GM18867 (cell line): ENCODE results near the gene FRMD4A.
"Not testable (repeated sequence)": the region's sequence is repeated elsewhere in the genome, so short reads cannot be mapped to it uniquely, and the experiment has no call there.

Experiments used
- ATAC-seq: cut with Tn5 transposase; IDR thresholded peaks from one replicate; pipeline ENCODE4 v1.9.1; 2021; ENCODE audit warnings: mild to moderate bottlenecking, moderate library complexity; ENCODE audit not compliant: unreplicated experiment

The FRMD4A gene

DNA sequence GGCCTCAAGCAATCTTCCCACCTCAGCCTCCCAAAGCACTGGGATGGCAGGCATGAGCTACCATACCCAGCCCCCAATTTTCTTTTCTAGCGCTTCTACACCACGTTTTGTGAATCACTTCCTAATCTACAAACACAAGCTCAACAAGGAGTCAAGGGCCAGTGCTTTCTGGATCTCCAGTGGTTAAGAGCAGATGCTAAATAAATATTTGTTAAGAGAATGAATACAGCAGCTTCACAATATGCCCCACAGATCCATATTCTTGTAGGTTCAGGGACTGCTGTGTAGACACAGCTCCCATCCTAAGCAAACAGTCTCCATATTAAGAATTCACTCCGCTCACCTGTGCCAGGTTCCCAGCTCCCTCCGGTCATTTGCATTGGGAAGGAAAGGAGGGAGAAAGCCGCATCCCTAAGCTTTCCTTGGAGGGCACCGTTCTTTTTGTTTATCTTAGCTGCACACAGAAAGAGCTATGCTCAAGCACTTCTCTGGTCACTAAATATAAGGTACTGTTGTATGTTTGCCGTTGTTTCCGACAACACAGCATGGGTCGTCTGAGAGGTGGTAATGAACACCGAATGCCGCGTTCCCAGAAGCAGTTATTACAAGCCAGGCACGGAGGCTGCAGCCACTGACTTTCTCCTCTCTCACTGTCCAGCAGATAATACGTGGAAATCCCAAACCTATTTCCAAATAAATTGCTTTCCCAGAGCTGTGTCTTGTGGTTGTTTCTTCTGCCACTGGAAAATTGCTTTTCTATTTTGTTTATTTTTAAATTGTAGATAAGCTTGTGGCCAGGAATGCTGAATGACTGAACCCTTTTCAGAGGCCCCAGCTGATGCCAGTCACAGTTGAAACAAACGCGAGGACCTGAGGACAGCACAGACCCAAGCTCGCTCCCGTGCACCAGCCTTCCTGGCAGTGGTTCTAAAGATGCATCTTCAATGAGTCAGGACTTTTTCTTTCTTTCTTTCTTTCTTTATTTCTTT, 526.9 kb downstream of the FRMD4A start:
- ATAC-seq, result no peak

DNA sequence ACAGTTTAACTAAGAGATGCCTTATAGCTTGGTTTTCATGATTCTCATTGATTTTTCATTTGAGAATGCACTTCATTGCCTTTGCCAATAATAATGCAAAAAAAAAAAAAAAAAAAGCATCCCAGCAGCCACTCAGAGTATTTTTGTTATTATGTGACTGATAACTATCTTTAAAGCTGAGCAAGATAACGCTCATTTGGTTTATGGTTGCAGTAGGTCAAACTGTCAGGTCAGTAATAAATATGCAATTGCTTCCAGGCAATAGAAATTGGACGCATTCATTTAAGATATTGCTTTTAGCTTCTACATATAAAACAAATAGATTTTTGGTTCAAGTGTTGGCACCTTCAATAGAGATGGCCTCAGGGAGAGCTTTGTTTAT, 528.8 kb downstream of the FRMD4A start:
- no peak for ATAC-seq

DNA sequence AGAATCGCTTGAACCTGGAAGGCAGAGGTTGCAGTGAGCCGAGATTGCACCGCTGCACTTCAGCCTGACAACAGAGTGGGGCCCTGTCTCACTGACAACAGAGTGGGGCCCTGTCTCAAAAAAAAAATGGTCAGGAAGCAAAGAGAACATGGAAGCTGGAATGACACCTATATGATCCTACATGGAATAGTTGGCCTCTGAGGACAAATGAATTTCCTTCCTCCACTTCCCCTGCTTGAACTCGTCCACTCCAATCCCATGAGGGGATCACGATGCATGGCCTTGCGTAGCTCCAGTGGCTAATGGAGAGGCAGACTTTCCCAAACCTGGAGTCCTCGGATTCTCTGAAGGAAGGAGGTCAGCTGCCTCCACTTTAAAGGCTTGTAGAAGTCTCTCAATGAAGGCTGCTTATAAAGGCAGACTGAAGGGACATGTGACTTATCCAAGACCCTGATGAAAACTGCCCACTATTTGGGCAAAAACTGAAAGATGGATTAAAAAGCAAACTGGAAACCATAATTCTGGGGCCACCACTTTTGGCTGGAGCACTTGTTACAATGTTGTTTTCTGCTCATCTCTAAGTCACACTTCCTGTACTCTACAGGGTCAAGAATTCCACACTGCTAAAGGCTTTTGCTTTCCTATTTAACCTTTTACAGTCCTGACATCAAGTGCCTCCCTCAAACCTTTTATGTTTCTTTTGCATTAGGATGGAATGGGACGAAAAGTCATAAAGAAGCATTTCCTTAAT, 529.4 kb downstream of the FRMD4A start:
- no peak for ATAC-seq

DNA sequence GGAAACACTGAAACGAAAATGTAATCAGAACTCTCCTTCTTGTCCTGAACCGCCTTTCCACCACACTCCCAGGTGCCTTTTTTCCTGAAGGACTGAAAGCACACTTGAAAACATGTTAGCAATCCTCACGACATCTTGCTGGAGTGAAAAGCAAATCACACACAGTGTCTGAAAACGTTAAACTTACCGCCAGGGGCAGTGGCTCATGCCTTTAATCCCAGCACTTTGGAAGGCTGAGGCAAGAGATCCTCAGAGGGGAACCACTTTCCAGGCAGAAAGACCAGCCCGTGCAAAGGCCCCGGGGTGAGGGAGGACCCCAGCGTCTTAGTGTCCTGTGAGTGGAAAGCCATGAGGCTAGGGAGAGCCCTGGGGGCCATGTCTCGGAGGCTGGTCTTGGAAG, 533.6 kb downstream of the FRMD4A start:
- ATAC-seq, result no peak

DNA sequence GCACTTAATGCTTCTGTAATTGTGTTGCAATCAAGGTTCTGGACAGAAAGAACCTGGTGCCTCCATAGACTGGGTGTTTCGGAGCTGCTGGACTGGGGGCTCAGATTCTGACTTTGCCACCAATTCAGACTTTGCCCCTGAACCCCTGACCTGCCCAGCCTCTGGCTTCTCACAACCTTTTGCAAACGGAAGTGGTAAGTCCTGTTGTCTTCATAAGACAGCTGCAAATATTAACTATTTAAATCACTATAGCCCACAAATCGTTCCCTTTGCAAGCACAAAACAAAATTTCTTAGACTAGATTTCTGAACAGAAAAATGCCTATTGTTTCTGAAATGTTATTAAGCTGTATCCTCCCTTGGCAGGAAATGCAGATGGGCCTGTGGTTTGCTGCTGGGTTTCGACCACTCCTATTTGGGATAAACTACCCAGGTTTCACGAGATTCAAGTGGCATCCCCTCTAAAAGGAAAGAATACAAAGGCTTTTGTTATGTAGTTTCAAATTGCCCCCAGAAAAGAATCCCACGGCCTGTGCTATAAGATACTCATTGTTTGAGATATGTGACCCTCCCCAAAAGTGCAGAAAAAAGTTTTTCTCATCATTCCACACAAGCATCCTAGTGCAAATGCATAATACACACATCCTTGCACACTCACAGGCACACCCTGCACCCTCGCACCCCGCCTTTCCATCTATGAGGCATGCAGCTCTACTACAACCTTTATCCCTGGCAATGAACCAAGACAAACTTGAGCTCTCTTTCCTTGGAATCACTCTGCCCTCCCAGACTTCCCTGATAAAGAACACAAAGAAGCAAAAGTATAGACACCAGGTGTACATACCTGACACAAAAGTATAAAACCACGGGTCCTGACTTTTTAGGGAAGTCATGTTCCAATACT, 534.8 kb downstream of the FRMD4A start:
- ATAC-seq, result peak; percentile 45

DNA sequence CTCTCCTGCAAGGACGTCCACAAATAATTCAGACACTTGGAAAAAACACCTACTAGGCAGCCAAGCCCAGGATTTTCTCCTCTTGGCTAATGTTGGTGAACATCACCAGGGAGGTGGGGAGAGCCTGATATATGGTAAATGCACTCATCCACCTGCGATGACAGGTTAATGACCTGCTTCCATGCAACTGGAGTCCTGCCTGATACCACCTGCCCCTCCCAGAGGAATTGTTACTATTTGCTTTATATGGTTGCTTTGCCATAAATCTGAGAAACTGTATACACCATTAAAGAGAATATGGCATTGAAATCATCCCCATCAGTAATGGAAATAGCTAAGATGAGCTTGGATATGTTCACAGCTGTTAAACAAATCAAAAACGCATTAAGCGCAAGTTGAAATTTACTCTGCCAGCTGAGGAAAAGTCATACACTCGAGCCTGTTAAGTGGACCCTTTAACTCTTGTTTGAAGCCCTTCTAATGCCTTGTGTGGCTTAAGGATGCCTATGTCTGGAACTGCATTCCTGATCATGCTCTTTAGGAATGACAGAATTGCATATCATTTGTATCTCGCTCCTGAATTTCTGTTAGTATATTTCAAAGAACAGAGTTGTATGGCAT, 535.6 kb downstream of the FRMD4A start:
- ATAC-seq, result no peak

DNA sequence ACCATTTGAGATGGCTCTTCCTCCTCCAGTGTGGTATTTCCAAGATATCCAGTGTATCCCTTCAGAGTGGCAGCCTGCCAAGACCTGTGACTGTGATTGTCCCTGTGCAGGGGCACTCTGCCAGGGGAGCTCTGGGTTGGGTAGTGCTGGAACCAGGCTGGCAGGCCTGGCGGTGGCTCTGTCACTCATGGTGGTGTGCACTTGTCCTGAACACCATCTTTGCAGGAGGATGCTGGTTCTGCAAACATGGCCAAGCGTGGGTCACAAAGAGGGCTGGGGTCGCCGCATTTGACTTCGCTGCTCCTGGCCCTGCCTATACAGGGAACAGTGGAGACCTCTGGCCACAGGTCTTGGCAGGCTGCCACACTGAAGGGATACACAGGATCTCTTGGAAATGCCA, 538.7 kb downstream of the FRMD4A start:
- ATAC-seq, result no peak

DNA sequence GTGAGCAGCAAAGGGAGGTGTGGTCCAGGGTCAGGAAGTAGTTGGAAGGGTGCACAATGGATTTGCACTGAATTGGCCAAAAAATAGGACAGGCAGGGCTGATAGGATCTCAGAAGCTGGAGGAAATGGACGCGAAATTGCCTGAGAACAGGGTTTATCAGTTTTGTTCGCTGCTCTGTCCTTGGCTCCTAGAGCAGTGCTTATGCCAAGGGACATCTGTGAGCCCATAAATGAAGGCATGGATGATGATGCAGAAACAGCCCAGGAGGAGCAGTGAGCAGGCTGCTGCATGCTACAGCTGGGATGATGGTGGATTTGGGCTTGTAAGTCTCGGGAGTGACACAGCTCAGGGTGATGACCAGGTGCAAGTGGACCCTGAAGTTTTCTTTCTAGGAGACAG, 539.2 kb downstream of the FRMD4A start:
- ATAC-seq, result no peak

DNA sequence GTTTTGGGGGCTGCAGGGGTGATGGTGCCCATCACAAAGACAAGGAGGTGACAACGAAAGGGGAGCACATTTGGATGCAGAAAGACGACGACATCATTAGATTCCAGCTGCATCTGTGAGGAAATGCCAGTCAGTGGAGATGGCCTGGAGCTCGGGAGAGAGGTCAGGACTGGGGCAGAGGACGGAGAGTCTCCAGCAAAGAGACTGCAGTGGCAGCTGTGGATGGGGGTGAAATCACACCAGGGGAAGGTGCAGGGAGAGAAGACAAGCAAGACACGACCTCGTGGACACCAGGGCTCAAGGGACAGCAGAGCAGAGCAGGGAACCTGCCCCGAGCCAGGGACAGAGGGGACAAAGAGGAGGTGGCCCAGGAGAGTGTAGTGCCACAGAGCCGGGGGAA, 540.5 kb downstream of the FRMD4A start:
- no peak for ATAC-seq

DNA sequence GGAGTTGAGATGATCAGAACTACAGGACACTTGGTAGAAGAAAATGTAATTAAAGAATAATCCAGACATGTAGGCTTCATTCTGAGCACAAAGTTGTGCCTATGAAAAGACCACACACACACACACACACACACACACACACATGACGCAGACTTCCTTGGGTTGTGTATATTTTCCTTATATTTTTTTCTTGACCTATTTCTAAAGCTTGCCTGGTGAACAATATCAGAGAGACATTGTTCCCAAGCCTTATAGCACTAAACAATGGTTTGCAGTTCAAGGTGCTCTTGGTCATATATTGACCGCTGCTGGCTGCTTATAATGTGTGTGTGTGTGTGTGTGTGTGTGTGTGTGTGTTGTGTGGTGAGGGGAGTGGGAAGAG, 541.3 kb downstream of the FRMD4A start:
- no peak for ATAC-seq

DNA sequence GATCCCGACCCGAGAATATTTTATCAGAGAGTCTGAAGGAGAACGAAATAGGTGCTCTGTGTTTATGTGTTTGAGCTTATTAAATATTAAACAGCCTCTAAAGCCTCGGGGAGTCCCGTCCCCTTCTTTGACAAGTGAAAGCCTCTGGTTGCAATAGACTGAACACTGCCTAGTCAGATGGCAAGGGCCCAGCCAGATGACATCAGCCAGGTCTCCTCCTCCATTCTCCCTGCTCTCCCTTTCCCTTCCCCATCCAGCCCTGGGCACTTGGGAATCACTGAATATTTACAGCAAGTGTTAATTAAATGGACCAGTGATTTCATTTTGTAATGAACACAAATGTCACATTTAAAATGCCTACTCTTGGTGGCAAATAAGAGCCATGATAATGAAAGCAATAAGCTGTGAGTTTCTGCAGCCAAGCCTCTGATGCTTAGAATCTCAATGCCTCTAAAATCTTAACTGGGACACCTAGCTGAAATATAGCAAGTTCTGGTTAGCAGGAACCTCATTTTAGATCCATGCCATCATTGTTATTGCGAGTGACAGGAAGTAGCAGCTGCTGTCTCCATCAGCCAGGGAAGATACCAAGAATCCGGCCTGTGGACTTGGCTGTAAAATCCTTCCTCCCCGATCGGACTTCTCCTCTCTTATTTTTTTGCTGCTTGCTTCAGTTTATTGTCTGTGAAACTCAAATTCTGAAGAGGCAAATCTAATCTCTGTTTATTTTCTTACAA, 541.8 kb downstream of the FRMD4A start:
- no peak for ATAC-seq

DNA sequence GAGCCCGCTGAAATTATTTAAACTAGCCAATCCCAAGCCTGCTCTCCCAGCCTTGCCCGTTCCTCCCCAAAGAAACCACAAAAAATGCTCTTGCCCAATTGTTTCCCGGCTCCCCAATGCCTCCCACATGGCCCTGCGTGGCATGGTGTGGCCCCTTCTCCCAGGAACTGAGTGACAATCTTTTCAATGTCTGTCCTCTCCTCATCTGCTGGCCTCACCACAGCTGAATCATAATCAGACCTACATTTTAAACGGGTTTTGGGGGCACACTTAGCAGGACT, 542.5 kb downstream of the FRMD4A start:
- no peak for ATAC-seq

DNA sequence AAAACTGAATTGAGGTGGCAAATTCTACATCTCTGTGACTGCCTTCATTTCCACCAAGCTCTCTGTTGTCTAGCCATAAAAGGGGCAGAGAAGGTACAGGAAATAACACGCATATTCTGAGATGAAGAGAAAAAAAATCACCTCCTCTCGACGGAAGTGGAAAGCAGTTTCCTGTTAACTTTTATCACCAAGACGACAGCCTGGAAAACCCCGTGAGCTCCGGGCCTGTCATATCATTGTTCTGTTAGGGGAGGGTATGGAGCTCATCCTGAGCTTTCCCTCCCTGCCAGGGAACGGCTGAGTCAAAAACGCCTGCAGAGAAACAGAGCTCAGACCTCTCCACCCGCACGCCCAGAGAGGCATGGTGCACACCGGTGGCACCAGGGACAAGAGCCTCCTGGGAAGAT, 543.7 kb downstream of the FRMD4A start:
- ATAC-seq, result peak; percentile 82

DNA sequence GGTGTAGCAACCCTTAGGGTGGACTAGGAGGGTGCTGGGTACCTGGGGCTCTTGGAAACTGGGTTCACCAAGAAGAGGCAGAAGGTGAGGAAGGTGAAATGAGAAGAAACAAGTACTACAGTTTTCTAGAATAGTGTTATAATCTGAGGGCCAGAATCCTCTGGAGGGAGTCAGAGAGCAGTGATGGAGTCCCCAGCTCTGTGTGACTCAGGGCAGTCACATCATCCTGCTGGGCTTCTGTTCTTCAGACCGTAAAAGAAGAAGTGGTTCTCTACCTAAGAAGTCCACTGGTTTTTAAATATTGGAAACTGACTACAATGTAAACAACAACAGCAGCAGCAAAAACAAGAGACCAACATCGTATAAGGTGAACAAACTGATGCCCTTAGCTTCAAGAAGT, 546.7 kb downstream of the FRMD4A start:
- no peak for ATAC-seq

DNA sequence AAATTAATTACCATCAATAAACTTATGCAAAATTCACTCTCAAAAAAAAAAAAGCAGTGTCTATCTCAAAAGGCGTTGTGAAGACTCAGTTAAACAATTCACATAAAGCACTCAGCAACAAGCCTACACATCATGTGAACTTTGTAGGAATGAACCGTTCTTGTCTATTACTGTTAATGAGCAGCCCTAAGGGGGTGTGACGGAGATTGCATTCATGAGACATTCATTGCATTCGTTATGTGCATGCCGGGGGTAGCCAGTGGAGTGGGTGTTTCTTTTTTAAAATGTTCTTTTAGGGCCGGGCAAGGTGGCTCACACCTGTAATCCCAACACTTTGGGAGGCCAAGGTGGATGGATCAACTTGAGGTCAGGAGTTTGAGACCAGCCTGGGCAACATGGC, 551.0 kb downstream of the FRMD4A start:
- no peak for ATAC-seq

DNA sequence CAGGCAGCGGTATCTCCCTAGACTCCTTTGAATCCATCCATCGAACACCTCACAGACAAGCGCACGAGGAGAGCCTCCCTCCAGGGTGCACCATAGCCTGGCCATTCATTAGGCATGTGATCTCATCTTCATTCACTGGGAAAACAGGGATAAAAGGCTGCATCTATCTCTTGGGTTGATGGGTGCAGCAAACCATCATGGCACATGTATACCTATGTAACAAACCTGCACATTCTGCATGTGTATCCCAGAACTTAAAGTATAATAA, 552.1 kb downstream of the FRMD4A start:
- not testable (repeated sequence) for ATAC-seq

DNA sequence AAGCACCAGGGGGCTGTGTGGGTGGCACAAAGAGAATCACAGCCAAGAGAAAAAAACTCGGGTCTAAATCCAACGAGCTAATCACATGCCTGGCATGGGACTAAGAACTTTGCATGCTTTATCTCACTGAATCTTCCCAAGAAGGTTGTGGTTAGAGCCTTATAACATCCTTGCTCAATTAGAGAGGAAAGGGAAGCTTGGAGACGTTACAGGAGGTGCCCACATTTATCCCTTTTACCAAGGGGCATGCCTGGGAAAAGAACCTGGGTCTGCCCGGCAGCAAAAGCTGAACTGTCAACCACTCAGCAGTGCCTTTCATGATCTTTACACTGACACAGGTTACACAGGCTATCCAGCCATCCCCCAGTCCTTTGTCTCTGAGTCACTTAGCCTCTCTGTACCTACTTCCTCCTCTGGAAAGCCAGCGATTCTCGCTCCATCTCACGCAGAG, 553.8 kb downstream of the FRMD4A start:
- peak; percentile 36 for ATAC-seq

DNA sequence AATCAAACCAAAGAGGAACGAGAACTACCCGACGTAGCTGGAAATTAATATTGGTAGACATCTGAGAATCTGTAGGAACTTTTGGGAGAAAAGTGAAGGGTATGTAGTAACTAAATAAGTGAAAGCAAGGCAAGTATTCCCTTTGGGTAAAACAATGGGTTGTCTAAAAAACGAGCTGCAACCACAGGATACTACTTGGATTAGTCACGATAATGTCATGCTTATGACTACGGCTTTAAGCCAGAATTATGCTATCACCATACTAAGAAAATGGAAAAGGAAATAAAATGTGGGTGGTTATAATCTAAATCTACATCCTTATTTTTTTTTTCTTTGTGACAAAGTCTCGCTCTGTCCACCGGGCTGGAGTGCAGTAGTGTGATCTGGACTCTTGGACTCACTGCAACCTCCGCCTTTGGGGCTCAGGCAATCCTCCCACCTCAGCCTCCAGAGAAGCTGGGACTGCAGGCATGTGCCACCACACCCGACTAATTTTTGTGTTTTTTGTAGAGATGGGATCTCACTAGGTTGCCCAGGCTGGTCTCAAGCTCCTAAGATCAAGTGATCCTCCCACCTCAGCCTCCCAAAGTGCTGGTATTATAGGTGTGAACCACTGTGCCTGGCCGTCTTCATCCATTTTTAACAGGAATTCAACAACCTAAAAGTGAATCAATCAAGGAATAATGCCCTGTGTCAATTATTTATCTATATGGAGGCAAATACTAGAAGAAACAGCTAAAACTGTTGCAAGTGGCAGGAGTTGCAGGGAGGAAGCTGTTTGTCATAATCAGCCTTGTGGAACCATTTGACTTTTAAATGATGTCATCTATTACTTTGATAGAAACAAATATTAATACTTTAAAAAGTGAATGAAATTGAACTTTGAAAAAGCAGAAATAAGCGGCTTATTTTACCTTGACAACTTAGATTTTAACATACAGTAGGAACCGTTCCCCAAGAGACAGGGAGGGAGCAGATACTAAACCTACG, 554.6 kb downstream of the FRMD4A start:
- peak; percentile 7 for ATAC-seq

DNA sequence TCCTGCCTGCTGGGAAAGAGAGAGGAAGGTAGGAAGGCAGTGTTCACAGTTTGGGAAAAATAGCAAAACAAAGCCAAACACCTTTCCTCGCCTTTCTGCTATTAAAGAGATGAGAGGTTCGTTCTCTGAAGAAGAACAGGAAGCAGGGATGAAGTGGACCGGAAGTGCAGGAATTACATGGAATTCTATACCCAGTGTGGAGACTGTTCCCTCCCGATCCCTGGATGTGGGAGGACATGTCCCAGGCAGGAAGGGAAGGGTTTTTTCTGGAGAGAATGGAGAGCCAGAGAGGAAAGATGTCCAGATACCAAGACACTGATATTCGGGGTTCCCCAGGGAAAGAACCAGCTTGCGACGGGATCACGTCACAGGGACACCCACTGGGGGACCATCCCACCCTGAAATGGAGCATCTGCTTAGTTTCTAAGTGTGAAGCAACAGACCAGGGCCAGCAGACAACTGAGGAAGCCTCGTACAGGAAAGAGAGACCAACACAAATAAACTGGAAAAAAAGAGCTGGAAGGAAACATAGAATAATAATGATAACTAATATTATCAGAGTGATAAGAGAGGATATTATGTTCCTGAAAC, 556.3 kb downstream of the FRMD4A start:
- ATAC-seq, result no peak
